Measurements from ENCODE around the gene MT1A.

Gene MT1A

GRCh38 chr16:56632156-56632847, 6.2 kb upstream of the MT1A start, which contains the start of gene MT1M:
Gene MT1M (plus strand): TSS chr16:56632659. CDS start chr16:56632732, 73 bp downstream.
- peak; percentile 32 for DNase-seq

DNA sequence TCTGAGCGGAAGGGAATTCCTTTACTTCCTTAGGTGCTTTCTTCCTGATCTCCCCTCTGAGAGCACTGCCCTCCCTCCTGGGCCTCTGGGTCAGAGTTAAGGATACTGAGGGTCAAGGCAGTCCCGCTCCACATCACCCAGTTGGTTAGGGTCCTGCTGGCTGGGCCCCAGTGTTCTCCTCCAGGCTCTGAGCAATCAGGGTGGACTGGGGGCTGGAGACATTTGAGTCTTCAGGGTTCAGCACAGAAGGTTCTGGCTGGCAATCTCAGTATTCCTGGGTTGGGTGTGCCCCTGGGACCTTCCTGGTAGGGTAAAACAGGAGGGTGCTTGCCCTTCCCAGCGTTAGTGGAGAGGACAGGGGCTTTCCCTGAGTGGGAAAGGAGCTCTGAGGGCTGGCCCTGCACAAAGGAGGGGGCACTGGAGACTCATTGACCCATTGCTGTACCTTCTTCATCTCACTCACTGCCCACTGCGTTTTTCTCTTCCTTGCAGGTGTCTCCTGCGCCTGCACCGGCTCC, 5.6 kb upstream of the MT1A start:
- no peak for DNase-seq

- DNase-seq = no peak
Measured at GRCh38 chr16:56633535-56633934, 4.9 kb upstream of the MT1A start.

DNA sequence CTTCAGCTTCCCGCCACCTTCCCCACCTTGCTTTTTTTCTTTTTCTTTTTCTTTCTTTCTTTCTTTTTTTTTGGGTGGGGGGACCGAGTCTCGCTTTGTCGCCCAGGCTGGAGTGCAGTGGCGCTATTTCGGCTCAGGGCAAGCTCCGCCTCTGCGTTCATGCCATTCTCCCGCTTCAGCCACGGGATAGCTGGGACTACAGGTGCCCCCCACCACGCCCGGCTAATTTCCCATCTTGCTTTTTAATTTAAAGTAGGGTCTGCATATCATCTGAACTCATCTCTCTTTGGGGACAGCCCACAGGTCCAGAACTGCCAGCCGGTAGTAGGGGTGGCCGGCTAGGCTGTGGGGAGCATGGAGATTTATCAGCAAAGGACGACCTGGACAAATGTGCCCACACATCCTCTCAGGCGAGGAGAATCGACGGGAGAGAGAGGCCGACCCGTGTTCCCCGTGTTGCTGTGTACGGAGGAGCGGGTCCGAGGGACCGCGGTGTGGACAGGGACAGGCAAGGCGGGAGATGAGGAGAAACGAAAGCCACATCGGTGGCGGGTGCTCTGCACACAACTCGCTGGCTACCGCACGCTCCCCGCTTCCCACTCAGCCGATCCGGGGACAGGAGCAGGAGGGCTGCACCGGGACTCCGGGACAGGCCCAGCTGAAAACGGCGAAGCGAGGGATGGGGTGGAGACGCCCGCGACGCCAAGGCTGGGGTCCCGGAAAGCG, 3.6 kb upstream of the MT1A start:
- no peak for DNase-seq

GRCh38 chr16:56635441-56635967, 3.0 kb upstream of the MT1A start:
- no peak for DNase-seq

DNA sequence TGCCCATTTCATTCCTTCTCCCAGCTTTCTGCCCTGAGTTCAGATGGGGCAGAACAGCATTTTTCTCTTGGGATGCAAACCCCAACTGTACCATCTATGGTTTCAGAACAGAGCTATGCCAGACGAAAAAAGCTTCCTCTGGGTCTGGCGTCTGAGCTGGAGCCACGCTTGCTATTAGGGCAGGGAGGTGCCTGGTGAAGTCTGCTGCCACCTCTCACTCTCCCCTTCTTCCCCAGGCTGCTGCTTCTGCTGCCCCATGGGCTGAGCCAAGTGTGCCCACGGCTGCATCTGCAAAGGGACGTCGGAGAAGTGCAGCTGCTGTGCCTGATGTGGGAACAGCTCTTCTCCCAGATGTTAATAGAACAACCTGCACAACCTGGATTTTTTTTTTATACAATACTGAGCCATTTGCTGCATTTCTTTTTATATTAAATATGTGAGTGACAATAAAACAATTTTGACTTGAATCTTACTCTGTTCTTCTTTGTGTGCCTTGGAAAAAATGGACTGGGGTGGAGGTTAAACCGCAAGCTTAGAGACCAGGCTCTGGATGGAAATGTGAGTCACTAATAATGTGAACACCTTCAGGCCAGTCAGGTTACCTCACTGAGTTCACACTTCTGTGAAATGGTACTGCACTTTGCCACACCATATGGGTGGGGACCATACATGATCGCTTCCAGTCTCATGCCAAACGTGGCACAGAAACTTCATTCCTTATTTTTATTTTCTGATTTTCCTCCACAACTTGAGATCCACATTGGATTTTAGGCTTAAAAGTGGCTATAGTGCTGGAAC, 1.7 kb upstream of the MT1A start:
- DNase-seq = no peak

- no peak for DNase-seq
Measured at GRCh38 chr16:56639045-56639444, 579 bp downstream of the MT1A start.

DNA sequence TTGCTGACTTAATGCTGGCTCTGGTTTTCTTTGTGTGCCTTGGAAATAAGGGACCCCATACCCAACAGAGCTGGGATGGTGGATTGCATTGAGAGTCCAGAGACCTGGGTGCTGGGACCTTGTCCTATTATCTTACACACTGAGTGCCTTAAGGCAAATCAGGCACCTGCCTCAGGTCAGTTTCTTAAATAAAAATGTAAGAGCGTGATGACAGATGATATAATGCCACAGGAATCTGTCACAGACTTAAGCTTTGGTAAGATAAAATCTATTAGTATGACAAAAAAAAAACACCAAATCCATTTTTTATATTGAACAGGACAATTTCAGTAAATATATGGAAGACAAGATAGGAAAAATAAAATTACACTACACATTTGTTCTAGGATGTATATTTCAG, 1.6 kb downstream of the MT1A start:
- no peak for DNase-seq

DNA sequence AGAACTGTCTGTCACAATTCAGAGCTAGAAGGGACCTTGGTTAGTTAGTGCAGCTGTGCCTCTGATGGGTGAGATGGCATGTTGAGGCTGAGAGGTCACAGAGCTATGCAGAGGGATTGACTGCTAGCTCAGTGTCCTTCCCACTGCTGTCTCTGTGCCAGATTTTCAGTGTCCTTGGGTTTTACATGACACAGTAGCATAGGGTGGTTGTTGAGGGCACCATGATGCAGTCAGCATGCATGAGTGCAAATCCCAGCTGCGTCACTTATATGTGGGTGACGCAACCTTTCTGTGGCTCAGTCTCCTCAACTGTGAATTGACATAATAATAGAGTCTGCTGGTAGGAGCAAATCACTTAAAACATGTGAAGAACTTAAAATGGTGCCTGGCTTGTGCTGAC, 2.7 kb downstream of the MT1A start:
- no peak for DNase-seq

GRCh38 chr16:56643080-56643778, 4.8 kb downstream of the MT1A start:
- no peak for DNase-seq

DNA sequence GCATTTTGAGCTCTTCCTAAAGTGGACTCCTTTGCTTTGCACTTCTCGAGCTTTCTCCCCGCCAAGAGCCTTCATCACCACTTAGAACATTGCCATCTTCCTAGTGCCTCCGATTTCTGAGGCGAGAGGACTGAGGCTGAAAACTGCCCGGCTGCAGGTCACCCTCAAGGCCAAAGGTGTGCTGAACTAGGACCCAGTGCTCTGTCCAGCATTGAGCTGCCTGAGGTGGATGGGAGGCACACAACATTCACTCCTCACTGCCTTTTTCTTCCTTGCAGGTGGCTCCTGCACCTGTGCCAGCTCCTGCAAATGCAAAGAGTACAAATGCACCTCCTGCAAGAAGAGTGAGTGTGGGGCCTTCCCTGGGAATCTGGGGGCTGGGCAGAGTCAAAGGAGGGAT, 5.4 kb downstream of the MT1A start:
- DNase-seq = no peak

GRCh38 chr16:56645311-56645710, 6.8 kb downstream of the MT1A start:
- no peak for DNase-seq

DNA sequence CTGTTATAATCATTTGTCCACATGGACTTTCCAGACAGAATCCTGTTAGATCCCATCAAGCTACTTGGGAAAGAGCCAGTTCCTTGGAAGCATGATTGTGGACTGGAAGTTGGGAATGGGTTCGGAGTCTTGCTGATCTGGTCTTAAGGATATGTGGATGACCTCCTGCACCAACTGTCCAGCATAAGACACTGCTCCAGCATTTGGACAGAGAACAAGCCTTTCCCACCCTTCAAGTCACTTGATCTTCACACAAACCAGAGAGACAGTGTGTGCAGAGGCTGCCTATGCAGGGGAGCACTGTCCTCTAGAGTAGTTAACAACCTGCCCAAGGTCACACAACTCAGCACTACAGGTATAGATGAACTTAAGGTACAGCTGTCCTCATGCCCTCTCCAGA, 7.4 kb downstream of the MT1A start:
- no peak for DNase-seq

DNA sequence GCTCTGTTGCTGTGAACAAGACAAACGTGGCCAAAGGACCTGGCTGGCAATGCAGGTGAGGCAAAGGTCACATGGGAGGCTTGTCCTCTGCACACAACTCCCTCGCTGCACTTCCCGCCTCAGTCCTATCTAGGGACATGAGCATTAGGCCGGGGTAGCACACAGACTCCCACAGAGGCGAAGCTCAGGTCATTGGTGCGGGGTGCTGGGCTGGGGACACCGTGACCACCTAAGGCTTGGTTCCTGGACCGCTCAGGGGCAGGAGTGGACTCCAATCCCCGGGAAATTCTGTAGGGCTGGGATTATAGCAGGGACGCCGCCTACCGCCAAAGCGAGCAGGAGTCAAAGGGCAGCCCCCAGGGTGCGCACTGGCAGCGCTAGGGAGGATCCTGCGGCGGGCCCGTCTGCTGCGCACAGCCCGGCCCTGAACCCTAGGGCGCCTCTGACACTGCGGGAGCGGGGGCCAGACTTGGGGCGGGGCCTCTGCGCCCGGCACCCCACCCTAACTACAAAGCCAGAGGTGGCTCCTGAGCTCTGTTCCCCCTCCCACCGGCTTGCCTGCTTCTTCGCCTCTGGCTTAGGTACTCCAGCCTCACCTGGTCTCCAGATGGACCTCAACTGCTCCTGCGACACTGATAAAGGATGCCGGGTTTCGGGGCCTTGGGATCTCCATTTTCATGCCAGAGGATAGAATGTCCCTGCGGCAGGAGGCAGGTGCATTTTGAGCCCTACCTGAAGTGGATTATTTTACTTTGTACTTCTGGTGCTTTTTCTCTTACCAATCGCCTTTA, 9.4 kb downstream of the MT1A start:
- DNase-seq = no peak

GRCh38 chr16:56649271-56649670, 10.8 kb downstream of the MT1A start:
- no peak for DNase-seq

DNA sequence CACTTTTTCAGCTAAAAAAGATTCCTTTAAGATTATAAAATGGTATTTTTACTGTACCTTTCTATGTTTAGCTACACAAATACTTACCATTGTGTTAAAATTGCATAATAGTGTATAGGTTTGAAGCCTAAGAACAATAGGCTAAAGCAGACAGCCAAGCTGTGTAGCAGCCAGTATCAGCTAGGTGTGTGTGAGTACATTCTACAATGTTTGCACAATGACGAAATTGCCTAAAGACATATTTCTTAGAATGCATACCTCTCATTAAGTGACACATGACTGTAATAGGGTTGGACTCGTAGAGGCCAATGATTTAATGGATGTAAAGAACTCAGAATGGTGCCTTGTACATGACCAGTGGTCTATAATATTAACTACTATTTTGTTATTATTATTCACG, 11.4 kb downstream of the MT1A start:
- no peak for DNase-seq

- DNase-seq = no peak
Measured at GRCh38 chr16:56651586-56651985, 13.1 kb downstream of the MT1A start, which contains the start of gene MT1B. Gene MT1B (plus strand): TSS chr16:56651886. CDS start chr16:56651954, 68 bp downstream.

DNA sequence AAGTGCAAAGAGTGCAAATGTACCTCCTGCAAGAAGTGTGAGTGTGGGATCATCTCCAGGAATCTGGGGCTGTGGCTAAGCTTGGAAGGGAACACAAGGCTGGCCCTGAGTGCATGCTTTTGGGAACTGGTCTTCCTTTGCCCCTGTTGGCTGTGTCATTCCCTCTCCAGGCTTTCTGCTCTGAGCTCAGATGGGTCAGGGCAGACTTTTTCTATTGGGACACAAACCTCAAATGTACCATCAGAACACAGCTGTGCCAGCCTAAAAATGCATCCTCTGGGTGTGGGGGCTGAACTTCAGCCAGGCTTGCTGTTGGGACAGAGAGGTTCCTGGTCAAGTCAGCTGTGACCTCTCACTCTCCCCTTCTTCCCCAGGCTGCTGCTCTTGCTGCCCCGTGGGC, 14.1 kb downstream of the MT1A start:
- DNase-seq = no peak

GRCh38 chr16:56653218-56653617, 14.8 kb downstream of the MT1A start:
- no peak for DNase-seq

DNA sequence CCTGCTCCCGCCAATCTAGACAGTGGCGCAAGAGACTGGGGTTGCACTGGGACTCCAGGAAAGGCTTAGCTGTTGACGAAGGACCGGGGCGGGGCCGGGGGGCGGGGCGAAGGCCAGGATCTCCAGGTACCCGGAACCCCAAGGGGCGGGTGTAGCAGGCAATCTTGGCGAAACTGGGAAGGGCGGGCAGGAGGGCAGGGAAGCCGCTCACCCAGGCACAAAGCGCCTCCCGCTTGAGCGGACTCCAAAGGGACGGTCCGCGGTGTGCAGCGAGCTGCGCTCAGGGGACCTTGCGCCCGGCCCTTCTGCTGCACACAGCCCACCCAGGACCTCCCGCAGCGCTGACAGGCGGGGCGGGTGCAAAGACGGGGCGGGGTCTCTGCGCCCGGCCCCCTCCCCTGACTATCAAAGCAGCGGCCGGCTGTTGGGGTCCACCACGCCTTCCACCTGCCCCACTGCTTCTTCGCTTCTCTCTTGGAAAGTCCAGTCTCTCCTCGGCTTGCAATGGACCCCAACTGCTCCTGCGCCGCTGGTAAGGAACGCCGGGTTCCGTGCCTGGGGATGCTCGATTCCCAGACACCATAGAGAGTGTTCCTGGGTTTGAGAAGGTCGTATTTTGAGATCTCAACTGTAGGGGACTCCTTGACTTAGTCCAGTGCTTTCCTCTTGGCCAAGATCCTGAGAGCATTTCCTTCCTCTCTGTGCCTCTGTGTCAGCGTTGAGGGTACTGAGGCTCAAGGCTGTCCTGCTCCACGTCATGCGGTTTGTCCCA, 19.3 kb downstream of the MT1A start, which contains the start of gene MT1F:
MT1F (plus strand) TSS at position 405 of the 772 bp plus-strand sequence; CDS start at position 505, 100 bp downstream.
- DNase-seq = peak; percentile 86
